ENCODE measurements around the gene FBXL4. TPM values are rescaled to one million over a fixed set of nuclear protein-coding genes. Genes with fewer than 3 reads are reported as not detected.

The FBXL4 gene
- total and polyA plus RNA-seq, 2 of the 8 experiments (the other 6 are each of a cell fraction or from before 2014, with no cell fraction given) = 6.9 to 13.8 TPM

- Histone ChIP-seq H3K36me3 (ENCODE audit: control insufficient read depth in 2 of 4, insufficient read depth in 4 of 4, low read length in 3 of 4) (no peaks in the 10 kb centered on the region), H3K79me2 (ENCODE audit: control insufficient read depth in 1 of 2, insufficient read depth in 2 of 2, low read length in 2 of 2) (no peaks in the 10 kb centered on the region), H2BK120ac (replicated peaks; ENCODE audit: low read depth, low read length) (no peak overlapping the region), H3K4ac (replicated peaks; ENCODE audit: insufficient read length, low read depth, low read length) (no peak overlapping the region), H3K4me1 (replicated peaks in 1 of 4; ENCODE audit: control insufficient read depth in 3 of 4, insufficient read depth in 4 of 4, low read length in 3 of 4) (no peaks in the 10 kb centered on the region), H2BK12ac (ENCODE audit: low read depth, low read length) (no peak overlapping the region), H3K27me3 (replicated peaks in 1 of 4; ENCODE audit: control insufficient read depth in 3 of 4, extremely low read depth in 1 of 4, insufficient read depth in 3 of 4, low read length in 3 of 4) (no peaks in the 10 kb centered on the region), H4K5ac (ENCODE audit: insufficient read length, low read depth, low read length) (no peak overlapping the region), H3K18ac (ENCODE audit: extremely low read depth, low read length) (no peak overlapping the region), H3K4me3 (ENCODE audit: extremely low read depth in 1 of 4, insufficient read depth in 2 of 4, low read depth in 3 of 4, low read length in 4 of 4) (no peak overlapping the region), H3K14ac (ENCODE audit: insufficient read length) (no peak overlapping the region), H4K91ac (replicated peaks; ENCODE audit: insufficient read length, low read length) (no peak overlapping the region), H3K56ac (replicated peaks; ENCODE audit: insufficient read length, low read depth, low read length) (no peak overlapping the region), H3K79me1 (ENCODE audit: low read depth, low read length) (no peaks in the 10 kb centered on the region), H3K27ac (ENCODE audit: low read depth, low read length) (no peak overlapping the region), H2BK15ac (ENCODE audit: low read length) (no peak overlapping the region), H3K9ac (replicated peaks in 1 of 4; ENCODE audit: extremely low read depth in 1 of 4, low read depth in 3 of 4, low read length in 3 of 4) (no peak overlapping the region), H2AK5ac (ENCODE audit: low read depth, low read length) (no peak overlapping the region), H3K23ac (ENCODE audit: insufficient read length) (no peak overlapping the region), H3K23me2 (ENCODE audit: low read depth, low read length) (no peaks in the 10 kb centered on the region), H2AFZ (ENCODE audit: low read length) (no peak overlapping the region), H3K9me3 (ENCODE audit: insufficient read depth in 2 of 2, low read depth in 1 of 2, low read length in 1 of 2) (no peaks in the 10 kb centered on the region), H2BK5ac (ENCODE audit: low read depth, low read length) (no peak overlapping the region), H4K8ac (ENCODE audit: extremely low read depth, insufficient read depth, low read length) (no peak overlapping the region), H2BK20ac (ENCODE audit: low read length) (no peak overlapping the region), H4K20me1 (replicated peaks in 1 of 2; ENCODE audit: control insufficient read depth in 1 of 2, insufficient read depth in 2 of 2, low read length in 2 of 2) (no peaks in the 10 kb centered on the region), H3K4me2 (ENCODE audit: insufficient read depth in 1 of 2, low read depth in 2 of 2, low read length in 2 of 2) (no peak overlapping the region)
- DNase-seq (ENCODE audit: low read depth in 1 of 2, low spot score in 2 of 2) (no peak), FAIRE-seq (no peak)
- CTCF ChIA-PET (ENCODE audit: partially characterized antibody) = interaction anchor here (1.1 to 1.7 kb wide), 8 partner anchors 10 to 158 kb away, joined by 3 to 6 read pairs (median 5); no protein-coding TSS in a partner anchor
- POLR2A ChIA-PET (ENCODE audit: partially characterized antibody) = no interaction called here
- 91% methylated on average over 1 of the region's 1 CpG; no CpG with 5 or more reads in 1 of the 2 experiments for WGBS, 2 experiments (ENCODE audit: extremely low coverage in 1 of 2, insufficient coverage in 1 of 2, insufficient read length in 1 of 2, insufficient replicate concordance in 2 of 2, low coverage in 1 of 2, low lambda C conversion rate in 2 of 2, missing lambda C conversion rate in 1 of 2)
- no peak for TF ChIP-seq RNF2 (IDR thresholded peaks at IDR 0.05; ENCODE audit: borderline replicate concordance, low read depth, low read length, missing control alignments, poor library complexity, severe bottlenecking)
- TF ChIP-seq PHF8 (conservative IDR thresholded peaks at IDR 0.05; ENCODE audit: low read depth, low read length) = no peak
- TF ChIP-seq JUN (IDR thresholded peaks at IDR 0.05; ENCODE audit: low read depth, low read length) = no peak
- no peak for TF ChIP-seq TBP (IDR thresholded peaks at IDR 0.05; ENCODE audit: low read depth, low read length)
- TF ChIP-seq MAFK (IDR thresholded peaks at IDR 0.05; ENCODE audit: low read depth, low read length) = no peak
- no peak for TF ChIP-seq CTBP2 (IDR thresholded peaks at IDR 0.05; ENCODE audit: borderline replicate concordance, insufficient read depth, insufficient read length, low read length)
- TF ChIP-seq ASH2L (IDR thresholded peaks at IDR 0.05; ENCODE audit: low read length) = no peak
- no peak for TF ChIP-seq HDAC6 (IDR thresholded peaks at IDR 0.05; ENCODE audit: low read depth, low read length)
- no peak for TF ChIP-seq POLR2AphosphoS5 (IDR thresholded peaks at IDR 0.05; ENCODE audit: low read depth, low read length)
These were observed 33.7 kb upstream of the FBXL4 start for GRCh38 chr6:98981473-98981872.

Measured in H1 (cell line).